Left lobe of liver (tissue), 2 donors: ENCODE results near the gene AMZ2. TPM values are rescaled to one million over a fixed set of nuclear protein-coding genes. Genes with fewer than 3 reads are reported as not detected.
"Not testable (repeated sequence)": the region's sequence is repeated elsewhere in the genome, so short reads cannot be mapped to it uniquely, and the experiment has no call there.

Experiments
- ATAC-seq: fragments of 200-7000 bp; cut with Tn5 transposase; one replicate; pipeline ENCODE4 v1.9.1; 2020; ENCODE audit warnings: mild to moderate bottlenecking, moderate library complexity
- DNase-seq: peaks from one replicate; pipeline ENCODE4 v3.0.0-alpha.2; 2020; ENCODE audit warnings: low spot score
- total RNA-seq: library from RNA; stranded (reverse); gene quantifications from one replicate; pipeline ENCODE4 v1.2.1, GENCODE V29; 2021
- donor health status: DM: no; HTN: no; CAD: no; lungs with moderate emphysema.
- donor health status: DM: no; HTN: yes; CAD: no.

AMZ2 gene
- total RNA-seq, 1 donor from 2014 or later: 21.1 TPM

DNA sequence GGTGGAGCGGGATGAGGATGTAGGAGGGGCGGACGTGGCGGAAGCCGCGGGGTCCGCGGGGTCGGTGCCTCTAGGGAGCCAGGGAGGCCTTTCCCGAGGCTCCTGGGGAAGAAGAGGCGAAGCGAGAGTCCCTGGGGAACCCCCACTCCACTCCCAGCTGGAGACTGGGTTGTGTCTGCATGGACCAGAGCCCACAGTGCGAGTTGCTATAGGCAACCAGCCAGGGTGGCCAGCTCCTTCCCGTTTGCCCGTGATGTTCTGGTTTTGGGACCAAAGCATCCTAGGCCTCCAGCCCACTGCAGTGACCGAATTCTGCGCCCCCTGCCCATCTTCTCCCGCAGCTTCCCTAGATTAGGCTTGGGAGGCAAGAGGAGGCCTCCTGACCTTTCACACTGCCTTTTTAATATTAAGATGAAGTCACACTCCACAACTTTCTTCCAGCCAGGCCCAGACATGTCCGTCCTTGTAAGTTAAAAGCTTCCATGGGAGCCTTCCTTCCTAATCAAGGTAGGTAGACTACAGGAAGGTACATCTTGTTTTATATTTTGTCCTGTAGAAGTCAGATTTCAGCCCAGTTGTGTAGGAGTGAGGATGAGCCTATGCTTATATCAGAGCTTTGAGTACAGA is 469 bp downstream of the AMZ2 start:
- ATAC-seq: peak; percentile 45
- no peak for DNase-seq

DNA sequence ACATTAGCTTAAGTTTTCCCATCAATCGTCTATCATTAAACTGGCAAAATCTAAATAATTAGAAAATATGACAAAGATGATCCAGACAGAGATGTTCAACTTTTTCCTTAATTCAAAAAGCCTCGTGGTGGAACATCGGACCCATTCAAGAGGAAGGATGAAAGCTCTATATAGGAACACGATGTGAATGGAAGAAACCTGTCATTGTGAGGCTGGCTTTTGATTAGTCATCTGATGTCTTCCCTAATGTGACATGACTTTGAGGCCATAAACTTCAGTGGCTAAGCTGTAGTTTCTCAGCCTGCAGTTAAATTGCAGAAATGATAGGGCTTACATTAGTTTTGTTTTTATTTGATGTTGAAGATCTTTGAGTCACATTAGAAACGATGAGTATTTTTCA is 1.0 kb downstream of the AMZ2 start:
- no peak for ATAC-seq
- DNase-seq: no peak

DNA sequence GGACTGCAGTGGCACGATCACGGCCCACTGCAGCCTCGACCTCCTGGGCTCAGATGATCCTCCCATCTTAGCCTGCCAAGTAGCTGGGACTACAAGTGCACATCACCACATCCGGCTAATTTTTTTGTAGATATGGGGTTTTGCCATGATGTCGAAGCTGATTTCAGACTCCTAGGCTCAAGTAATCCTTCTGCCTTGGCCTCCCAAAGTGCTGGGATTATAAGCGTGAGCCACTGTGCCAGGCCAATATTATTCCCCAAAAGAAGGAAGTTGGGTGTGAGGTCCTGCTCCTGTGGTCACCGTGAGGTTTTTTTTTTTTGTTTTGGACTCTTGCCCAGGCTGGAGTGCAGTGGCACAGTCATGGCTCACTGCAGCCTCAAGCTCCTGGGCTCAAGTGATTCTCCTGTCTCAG is 1.5 kb downstream of the AMZ2 start:
- ATAC-seq (no peak), DNase-seq (peak; percentile 40)

DNA sequence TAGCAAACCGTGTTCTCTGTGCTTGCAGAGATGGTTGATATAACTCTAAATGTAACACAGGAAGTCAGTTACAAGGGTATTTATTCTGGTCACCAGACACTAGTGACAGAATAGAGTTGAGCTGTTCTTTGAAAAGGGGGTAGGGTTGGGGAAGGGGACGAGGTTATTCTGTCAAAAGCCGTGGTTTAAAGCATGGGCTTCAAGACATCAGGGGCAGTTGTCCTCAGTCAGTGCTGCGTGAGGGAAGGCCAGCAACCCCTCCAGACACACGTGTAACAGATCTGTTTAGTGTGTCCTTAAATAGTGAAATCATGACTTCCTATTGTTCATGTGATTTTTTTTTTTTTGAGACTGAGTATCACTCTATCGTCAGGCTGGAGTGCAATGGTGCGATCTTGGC is 5.6 kb downstream of the AMZ2 start:
- peak; percentile 30 for DNase-seq
- not testable (repeated sequence) for ATAC-seq

DNA sequence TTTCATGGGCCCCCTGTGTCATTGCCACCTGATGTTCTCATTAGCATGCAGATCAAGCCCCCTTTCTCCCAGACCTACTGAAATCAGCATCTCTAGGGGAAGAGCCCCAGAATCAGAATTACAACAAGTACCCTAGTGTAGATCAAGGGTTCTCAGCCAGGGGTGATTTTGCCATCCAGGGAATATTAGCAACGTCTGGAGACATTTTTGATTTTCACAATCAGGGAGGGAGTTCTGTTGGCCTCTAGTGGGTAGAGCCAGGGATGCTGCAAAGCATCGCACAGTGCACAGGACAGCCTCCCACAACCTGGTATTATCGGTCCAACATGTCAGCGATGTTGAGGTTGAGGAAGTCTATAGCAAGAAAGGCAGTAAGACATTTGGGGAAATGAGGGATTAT is 7.3 kb downstream of the AMZ2 start:
- peak; percentile 4 for ATAC-seq

DNA sequence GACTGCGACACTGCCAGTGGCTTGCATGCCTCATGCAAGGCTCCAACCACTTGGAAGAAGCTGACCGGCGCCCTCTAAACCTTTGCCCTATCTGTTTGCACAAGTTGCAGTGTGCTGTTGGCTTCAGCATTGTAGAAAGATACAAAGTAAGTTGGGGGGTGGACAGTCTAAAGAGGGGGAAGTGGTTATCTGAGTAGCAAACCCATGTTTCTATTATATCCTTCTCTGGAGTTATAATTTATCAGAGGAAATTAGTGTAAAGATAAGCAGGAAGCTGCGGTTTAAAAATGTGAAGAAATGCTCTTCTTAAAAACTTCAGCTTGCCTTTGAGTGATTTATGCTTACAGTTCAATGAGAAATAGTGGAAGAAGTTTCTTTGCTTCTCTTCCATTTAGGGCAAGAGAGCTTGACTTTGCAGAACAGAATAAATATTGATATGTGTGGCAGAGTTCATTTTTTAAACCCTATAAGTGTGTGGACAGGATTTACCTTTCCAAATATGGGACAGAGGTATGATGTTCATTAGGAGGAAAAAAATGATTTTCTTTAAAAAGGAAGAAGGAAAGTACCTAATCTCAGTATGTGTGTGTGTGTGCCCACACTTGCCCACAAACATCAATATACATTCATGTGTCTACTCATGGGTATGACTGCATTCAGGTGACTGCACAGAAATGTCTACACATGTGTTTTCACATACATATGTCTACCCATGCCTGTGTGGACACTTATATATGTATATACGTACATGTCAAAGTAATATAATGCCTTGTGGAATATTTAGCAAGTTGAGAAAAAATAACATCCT is 8.1 kb downstream of the AMZ2 start:
- peak; percentile 76 for DNase-seq
- ATAC-seq: peak; percentile 78

More for the DNA sequence above, 7.3 kb downstream of the AMZ2 start:
- DNase-seq: no peak

DNA sequence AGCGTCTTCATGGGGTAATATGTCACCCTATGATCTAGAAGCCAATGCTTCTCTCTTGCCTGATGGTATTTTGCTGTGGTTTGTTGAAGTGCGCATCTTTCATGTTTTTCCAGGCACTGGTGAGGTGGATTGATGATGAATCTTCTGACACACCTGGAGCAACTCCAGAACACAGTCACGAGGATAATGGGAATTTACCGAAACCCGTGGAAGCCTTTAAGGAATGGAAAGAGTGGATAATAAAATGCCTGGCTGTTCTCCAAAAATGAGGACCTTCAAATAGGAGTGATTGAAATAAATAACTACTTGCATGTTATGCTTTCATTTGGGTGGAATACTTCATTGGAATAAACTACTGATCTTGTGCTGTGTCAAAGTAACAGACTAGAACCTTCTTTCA is 8.9 kb downstream of the AMZ2 start:
- not testable (repeated sequence) for DNase-seq, ATAC-seq

DNA sequence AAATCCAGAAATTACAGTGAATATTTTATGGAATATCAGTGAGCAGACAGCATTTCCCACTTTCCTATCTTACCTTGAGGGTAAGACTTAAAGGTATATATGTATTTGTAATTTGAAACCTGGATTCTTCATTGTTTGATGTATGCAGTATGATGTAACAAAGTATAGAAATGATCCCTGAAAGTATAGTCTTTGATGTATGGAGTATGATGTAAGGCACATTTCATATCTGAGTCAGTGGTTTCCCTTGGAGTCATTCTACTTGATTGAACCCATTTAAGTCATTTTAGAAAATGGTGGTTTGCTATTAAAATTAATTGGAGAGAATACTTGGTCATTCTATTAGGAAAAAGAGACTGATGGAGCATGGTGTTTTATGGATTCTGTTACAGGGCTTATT is 10.1 kb downstream of the AMZ2 start:
- no peak for ATAC-seq
- DNase-seq: no peak

DNA sequence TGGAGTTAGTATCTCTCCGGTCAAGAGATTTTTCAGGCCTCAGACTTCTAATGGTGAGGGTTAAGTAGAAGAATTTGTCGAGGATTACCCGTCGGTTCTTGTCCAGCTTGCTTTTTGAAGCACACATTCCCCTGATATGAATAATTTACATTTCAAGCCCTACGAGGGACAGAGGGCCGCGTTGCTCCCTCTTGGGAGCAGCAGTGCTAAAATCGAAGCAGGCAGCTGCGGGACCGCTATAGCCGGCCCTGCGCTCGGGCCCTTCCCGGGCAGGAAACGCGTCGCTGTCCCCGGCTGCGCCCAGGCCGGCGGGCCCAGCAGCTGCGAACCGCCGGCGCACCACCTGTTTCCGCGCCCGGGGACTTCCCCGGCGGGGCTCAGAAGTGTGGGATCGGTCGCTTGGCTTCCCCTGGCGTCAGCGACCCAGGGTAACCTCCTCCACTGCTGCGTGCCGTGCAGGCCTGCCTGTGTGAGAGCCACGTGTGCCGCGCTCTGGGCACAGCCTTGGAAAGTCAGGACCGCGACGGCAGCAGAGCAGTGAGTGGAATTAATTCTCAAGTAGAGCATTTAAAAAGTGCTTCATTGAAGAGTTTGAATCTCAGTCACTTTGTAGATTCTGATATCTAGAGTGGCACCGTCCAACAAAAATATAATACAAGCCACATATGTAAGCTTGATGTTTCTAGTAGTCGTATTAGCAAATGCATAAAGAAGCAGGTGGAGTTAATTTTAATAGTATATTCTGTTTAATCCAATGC is 11.2 kb downstream of the AMZ2 start:
- peak; percentile 83 for ATAC-seq
- DNase-seq: peak; percentile 74

DNA sequence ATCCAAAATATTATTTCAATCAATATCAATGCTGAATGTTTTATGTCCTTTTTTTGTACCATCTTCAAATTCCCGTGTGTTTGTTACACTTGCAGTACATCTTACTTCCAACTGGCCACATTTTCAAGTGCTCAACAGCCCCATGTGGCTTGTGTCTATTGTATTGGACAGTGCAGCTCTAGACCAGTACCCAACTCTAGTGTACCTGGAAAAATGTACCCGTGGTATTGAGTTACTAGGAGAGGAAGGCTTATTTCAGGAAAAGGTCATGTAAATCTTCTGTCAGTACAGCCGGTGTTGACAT is 11.8 kb downstream of the AMZ2 start:
- not testable (repeated sequence) for ATAC-seq, DNase-seq

DNA sequence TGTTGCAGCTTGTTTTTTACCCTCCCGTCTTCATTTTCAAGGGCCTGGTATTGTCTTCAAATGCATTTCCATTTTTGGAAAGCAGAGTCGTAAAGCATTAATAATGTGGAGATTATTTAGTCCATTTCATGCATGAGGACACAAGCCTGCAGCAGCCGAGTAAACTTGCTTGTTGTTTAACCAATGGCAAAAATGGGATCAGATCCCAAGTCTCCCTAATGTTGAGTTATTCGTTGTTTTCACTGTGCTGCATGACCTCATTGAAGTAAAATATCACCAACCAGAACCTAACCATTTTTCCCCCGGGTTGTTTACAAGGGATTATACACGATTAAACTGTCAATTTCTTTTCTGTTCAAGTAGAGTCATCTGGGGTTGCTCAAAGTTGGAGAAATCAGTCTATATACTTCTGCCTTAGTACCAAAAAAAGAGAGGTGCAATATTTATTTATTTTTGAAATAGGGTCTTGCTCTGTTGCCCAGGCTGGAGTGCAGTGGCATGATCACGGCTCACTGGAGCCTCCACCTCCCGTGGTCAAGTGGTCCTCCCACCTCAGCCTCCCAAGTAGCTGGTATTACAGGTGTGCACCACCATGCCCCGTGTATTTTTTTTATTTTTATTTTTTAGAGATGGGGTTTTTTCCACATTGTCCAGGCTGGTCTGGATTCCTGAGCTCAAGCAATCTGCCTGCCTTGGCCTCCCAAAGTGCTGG is 12.4 kb downstream of the AMZ2 start:
- no peak for DNase-seq
- ATAC-seq: no peak

DNA sequence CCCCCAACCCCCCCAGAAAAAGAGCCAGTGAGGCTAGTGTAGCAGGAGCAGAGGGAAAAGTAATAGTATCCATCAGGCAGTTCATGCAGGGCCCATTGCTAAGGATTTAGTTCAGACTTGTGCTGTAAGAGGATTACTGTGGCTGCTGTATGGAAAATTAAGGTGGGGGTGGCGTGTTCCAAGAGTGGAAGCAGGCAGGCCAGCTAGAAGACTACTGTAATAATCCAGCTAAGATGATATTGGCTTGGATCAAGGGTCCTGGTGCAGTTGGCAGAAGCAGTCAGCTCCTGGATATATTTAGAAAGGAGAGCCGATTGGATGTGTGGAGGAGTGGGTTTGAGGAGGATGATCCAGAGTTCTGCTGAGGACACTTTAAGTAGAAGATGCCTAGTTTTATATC is 14.6 kb downstream of the AMZ2 start:
- not testable (repeated sequence) for ATAC-seq, DNase-seq

DNA sequence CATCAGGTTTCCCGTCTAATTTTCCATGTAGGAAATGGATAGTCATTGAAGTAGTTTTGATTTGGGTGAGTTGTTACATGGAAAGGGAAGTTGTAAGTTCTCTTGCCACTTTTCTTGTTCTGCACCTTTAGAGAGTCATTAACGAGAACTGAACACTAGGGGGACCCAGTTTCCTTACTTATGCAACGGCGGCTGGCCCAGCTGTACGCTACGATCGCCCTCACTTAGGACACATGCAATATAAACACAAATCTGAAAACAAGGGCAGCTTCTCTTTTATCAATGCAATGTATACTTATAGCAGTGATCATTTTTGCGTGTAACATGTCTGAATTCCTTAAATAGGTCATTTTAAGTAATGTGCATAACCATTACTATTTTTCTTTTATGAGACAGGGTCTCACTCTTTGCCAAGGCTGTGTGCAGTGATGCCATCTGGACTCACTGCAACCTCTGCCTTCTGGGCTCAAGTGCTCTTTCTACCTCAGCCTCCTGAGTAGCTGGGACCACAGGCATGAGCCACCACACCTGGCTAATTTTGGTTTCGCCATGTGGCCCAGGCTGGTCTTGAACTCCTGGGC is 15.3 kb downstream of the AMZ2 start:
- DNase-seq: not testable (repeated sequence)
- peak; percentile 80 for ATAC-seq

DNA sequence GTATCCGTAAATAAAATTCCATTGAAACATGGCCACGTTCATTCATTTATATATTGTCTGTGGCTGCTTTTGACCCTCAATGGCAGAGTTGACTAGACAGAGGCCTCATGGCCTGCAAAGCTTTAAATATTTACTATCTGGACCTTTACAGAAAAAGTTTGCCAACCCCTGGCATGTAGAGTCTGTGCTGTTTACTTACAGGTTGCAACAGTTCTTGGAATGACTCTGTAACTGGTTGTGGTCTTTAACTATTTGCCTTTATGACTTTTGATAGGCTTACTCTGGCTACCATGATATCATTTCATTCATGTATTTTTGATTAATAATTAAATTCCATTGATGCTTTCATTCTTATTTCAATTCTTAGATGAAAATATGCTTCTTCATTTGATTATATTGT is 18.0 kb downstream of the AMZ2 start:
- ATAC-seq (peak; percentile 87), DNase-seq (peak; percentile 64)

DNA sequence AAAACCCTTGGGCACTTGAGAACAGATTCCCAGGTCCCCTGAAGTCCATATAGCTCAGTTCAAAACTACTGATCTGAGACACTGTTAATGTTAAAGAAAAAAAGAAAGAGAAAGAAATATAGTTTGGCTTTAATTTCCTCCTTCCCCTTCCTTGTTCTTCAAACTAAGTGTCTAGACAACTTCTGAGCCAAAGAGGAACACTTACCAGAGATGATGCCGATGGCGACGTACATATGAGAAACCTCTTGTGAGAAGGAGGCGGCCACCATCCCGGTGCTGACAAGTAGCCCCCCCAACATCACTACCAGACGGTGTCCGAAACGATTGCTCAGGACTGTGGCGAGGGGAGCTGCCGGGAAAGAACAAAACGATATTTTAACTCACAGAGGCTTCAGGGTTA is 25.9 kb downstream of the AMZ2 start:
- peak; percentile 33 for DNase-seq
- ATAC-seq: no peak

DNA sequence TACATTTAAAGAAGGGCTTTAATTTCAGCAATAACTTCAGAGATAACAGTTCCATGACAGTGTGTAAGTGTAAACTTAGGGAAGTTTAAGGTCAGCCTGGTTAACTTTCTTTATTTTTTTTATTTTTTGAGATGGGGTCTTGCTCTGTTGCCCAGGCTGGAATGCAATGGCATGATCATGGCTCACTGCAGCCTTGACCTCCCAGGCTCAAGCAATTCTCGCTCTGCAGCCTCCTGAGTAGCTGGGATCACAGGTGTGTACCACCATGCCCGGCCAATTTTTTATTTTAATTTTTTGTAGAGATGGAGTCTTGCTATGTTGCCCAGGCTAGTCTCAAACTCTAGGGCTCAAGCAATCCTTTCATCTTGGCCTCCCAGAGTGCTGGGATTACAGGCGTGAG is 28.5 kb downstream of the AMZ2 start:
- not testable (repeated sequence) for DNase-seq, ATAC-seq

DNA sequence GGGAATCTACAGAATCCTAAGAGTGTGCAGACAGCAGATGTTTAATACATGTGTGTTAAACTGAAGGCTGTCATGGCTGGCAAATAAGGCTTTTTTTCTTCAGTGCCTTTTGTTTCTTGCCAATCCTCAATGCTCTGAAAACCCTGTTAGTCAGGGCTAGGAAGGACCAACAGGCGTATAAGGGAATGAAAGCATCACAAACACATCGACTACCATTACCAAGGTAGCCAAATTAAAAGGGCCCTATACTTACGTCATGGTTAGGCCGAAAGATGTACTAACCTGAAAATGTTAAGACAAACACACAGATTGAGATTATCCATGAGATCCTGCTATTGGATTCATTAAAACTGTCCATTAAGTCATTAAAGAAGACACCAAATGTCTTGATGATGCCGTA is 30.0 kb downstream of the AMZ2 start:
- DNase-seq: no peak
- ATAC-seq: no peak

DNA sequence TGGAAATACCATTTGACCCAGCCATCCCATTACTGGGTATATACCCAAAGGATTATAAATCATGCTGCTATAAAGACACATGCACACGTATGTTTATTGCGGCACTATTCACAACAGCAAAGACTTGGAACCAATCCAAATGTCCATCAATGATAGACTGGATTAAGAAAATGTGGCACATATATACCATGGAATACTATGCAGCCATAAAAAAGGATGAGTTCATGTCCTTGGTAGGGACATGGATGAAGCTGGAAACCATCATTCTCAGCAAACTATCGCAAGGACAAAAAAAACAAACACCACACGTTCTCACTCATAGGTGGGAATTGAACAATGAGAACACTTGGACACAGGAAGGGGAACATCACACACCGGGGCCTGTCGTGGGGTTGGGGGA is 34.1 kb downstream of the AMZ2 start:
- not testable (repeated sequence) for ATAC-seq, DNase-seq

DNA sequence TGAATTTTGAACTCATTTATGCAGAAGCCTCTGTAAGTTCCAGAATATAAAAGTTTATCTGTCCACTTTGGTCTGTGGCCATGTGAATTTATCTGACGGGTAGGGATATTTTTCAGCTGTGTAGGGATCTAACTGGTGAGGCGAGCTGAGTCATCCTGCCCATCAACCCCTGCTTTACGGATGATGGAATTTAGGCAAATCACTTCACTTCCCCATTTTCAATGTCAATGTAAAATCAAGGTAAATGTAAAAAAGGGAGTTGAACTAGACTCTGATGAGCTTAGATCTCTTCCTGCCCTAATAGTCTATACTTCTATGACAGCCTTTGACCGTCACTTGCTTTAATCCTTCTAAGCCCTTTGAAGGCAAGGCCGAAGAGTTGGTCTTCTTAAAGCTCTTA is 40.5 kb downstream of the AMZ2 start:
- no peak for ATAC-seq
- no peak for DNase-seq

DNA sequence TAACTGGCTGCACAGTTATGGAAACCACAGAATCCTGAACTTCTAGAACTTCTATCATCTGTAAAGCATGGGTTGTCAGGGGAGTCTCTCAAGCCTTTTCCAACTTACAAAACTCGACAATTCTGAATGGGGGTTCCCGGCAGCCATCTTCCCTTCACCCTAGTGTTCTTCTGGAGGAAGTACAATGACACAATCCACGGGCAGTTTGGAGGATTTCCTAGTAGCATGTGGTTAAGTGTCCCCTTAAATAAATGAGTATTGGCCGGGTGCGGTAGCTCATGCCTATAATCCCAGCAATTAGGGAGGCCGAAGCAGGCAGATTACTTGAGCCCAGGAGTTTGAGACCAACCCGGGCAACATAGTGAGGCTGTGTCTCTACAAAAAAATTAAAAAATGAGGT is 41.0 kb downstream of the AMZ2 start:
- ATAC-seq (no peak), DNase-seq (no peak)

DNA sequence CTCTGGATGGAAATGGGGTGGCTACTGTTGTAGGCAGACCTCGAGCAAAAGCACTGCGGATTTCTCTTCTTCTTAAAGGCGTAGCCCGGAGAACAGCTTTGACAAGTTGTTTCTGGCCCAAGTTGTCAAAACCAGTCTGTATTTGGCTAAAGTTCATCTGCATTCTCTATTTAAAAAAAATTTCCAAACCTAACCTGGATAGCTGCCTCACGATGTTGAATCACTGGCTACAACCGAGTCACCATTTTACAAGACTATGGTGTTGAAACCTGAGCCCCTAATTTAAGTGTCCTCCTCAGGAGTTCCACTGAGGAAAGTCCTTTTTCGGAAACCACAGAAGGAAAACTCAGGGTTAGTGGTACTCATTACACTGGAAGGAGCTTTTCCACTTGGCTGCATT is 41.6 kb downstream of the AMZ2 start:
- DNase-seq: no peak
- ATAC-seq: no peak
